ENCODE data around the gene CPNE8. TPM values are rescaled to one million over a fixed set of nuclear protein-coding genes. Genes with fewer than 3 reads are reported as not detected.

The CPNE8 gene
- total RNA-seq, 1 donor from 2014 or later, result 33.0 TPM

- DNase-seq (no peak), ATAC-seq (no peak)
- H3K27ac ChIP-seq, result no peak overlapping the region
- no peaks in the 10 kb centered on the region for H3K27me3 ChIP-seq (ENCODE audit: low read depth)
- peaks cover 19% of the 10 kb centered on the region for H3K4me1 ChIP-seq
- peaks cover 4% of the 10 kb centered on the region for H3K9me3 ChIP-seq
- H3K36me3 ChIP-seq, result no peaks in the 10 kb centered on the region
- TF ChIP-seq CTCF (IDR thresholded peaks at IDR 0.05), result no peak
- intact Hi-C loops (cut with DNase I), result no loop called here
- H3K4me3 ChIP-seq, result no peak overlapping the region
Observed at GRCh38 chr12:38886931-38887330, 18.5 kb downstream of the CPNE8 start.

- DNase-seq, result no peak
- Histone ChIP-seq H3K27ac (no peak overlapping the region), H3K27me3 (ENCODE audit: low read depth) (no peaks in the 10 kb centered on the region), H3K4me3 (no peak overlapping the region), H3K4me1 (peaks cover 19% of the 10 kb centered on the region), H3K9me3 (peaks cover 4% of the 10 kb centered on the region), H3K36me3 (no peaks in the 10 kb centered on the region)
- intact Hi-C loops (cut with DNase I), result no loop called here
- no peak for ATAC-seq
- no peak for TF ChIP-seq CTCF (IDR thresholded peaks at IDR 0.05)
Observed at GRCh38 chr12:38886064-38886463, 19.3 kb downstream of the CPNE8 start.

- no peaks in the 10 kb centered on the region for H3K27me3 ChIP-seq (ENCODE audit: low read depth)
- no peak for ATAC-seq
- peaks cover 4% of the 10 kb centered on the region for H3K9me3 ChIP-seq
- H3K4me3 ChIP-seq, result no peak overlapping the region
- TF ChIP-seq CTCF (IDR thresholded peaks at IDR 0.05), result no peak
- intact Hi-C loops (cut with DNase I), result no loop called here
- peaks cover 10% of the 10 kb centered on the region for H3K4me1 ChIP-seq
- no peaks in the 10 kb centered on the region for H3K36me3 ChIP-seq
- no peak overlapping the region for H3K27ac ChIP-seq
- no peak for DNase-seq
Observed at GRCh38 chr12:38884666-38885065, 20.7 kb downstream of the CPNE8 start.

- DNase-seq (no peak), ATAC-seq (no peak)
- Histone ChIP-seq H3K36me3 (no peaks in the 10 kb centered on the region), H3K4me1 (peaks cover 10% of the 10 kb centered on the region), H3K9me3 (peaks cover 4% of the 10 kb centered on the region), H3K27me3 (ENCODE audit: low read depth) (no peaks in the 10 kb centered on the region), H3K27ac (no peak overlapping the region), H3K4me3 (no peak overlapping the region)
- TF ChIP-seq CTCF (IDR thresholded peaks at IDR 0.05), result no peak
- intact Hi-C loops (cut with DNase I), result no loop called here
Observed at GRCh38 chr12:38883629-38884134, 21.7 kb downstream of the CPNE8 start.

GRCh38 chr12:38880288-38880687 is 25.1 kb downstream of the CPNE8 start:
- Histone ChIP-seq H3K4me3 (no peak overlapping the region), H3K27me3 (ENCODE audit: low read depth) (no peaks in the 10 kb centered on the region), H3K4me1 (peaks cover 6% of the 10 kb centered on the region), H3K9me3 (peaks cover 4% of the 10 kb centered on the region), H3K27ac (no peak overlapping the region), H3K36me3 (no peaks in the 10 kb centered on the region)
- intact Hi-C loops (cut with DNase I), result no loop called here
- TF ChIP-seq CTCF (IDR thresholded peaks at IDR 0.05), result no peak
- DNase-seq (no peak), ATAC-seq (no peak)

GRCh38 chr12:38878986-38879385 is 26.4 kb downstream of the CPNE8 start:
- H3K4me3 ChIP-seq, result no peak overlapping the region
- TF ChIP-seq CTCF (IDR thresholded peaks at IDR 0.05), result no peak
- H3K27me3 ChIP-seq (ENCODE audit: low read depth), result no peaks in the 10 kb centered on the region
- peaks cover 6% of the 10 kb centered on the region for H3K4me1 ChIP-seq
- intact Hi-C loops (cut with DNase I), result no loop called here
- peaks cover 4% of the 10 kb centered on the region for H3K9me3 ChIP-seq
- ATAC-seq (no peak), DNase-seq (no peak)
- no peaks in the 10 kb centered on the region for H3K36me3 ChIP-seq
- H3K27ac ChIP-seq, result no peak overlapping the region

All from lower lobe of right lung (tissue), 2 donors.